HUES6 (cell line): Measurements from ENCODE around the gene PRM2.

Experiments
- H3K27ac ChIP-seq: 2 replicates; pipeline ENCODE4 v1.7.0; 2013; ENCODE audit warnings: low read depth, mild to moderate bottlenecking, low read length, inconsistent platforms
- H3K27me3 ChIP-seq: 2 replicates; pipeline ENCODE4 v1.6.1; 2013; ENCODE audit warnings: low read length; ENCODE audit not compliant: control insufficient read depth, insufficient read depth
- H3K36me3 ChIP-seq: 2 replicates; pipeline ENCODE4 v1.6.1; 2013; ENCODE audit warnings: low read length; ENCODE audit not compliant: control insufficient read depth, insufficient read depth
- H3K4me1 ChIP-seq: 2 replicates; pipeline ENCODE4 v1.6.1; 2013; ENCODE audit warnings: low read length; ENCODE audit not compliant: control insufficient read depth, insufficient read depth
- H3K4me3 ChIP-seq: 2 replicates; pipeline ENCODE4 v1.5.1; 2013; ENCODE audit warnings: low read depth, low read length
- H3K9ac ChIP-seq: one replicate; pipeline ENCODE4 v1.6.1; 2013; ENCODE audit warnings: mild to moderate bottlenecking, low read length
- H3K9me3 ChIP-seq: 2 replicates; pipeline ENCODE4 v1.6.1; 2013; ENCODE audit warnings: low read depth, low read length; ENCODE audit not compliant: control insufficient read depth, insufficient read depth

The PRM2 gene

GRCh38 chr16:11231367-11231970 lies 44.8 kb downstream of the PRM2 start:
- Histone ChIP-seq H3K9ac (no peak overlapping the region), H3K27me3 (no peaks in the 10 kb centered on the region), H3K9me3 (no peaks in the 10 kb centered on the region), H3K4me3 (no peak overlapping the region), H3K36me3 (no peaks in the 10 kb centered on the region), H3K4me1 (peaks cover 9% of the 10 kb centered on the region; the same call in 1 of the 2 replicates), H3K27ac (no peak overlapping the region)

- no peaks in the 10 kb centered on the region for H3K36me3 ChIP-seq
- no peaks in the 10 kb centered on the region for H3K27me3 ChIP-seq
- no peak overlapping the region for H3K27ac ChIP-seq
- no peak overlapping the region for H3K9ac ChIP-seq
- no peaks in the 10 kb centered on the region for H3K9me3 ChIP-seq
- peaks cover 9% of the 10 kb centered on the region; the same call in 1 of the 2 replicates for H3K4me1 ChIP-seq
- no peak overlapping the region for H3K4me3 ChIP-seq
Measured at GRCh38 chr16:11229906-11230305, 46.4 kb downstream of the PRM2 start.

GRCh38 chr16:11229432-11229831 lies 46.8 kb downstream of the PRM2 start:
- Histone ChIP-seq H3K9ac (no peak overlapping the region), H3K9me3 (no peaks in the 10 kb centered on the region), H3K27ac (no peak overlapping the region)

GRCh38 chr16:11225677-11226549 lies 50.4 kb downstream of the PRM2 start:
- peaks cover 7% of the 10 kb centered on the region; the same call in 1 of the 2 replicates for H3K4me1 ChIP-seq
- no peak overlapping the region for H3K9ac ChIP-seq
- H3K36me3 ChIP-seq: no peaks in the 10 kb centered on the region
- H3K27me3 ChIP-seq: no peaks in the 10 kb centered on the region
- no peaks in the 10 kb centered on the region for H3K9me3 ChIP-seq
- no peak overlapping the region for H3K4me3 ChIP-seq
- no peak overlapping the region for H3K27ac ChIP-seq

More at GRCh38 chr16:11229432-11229831, 46.8 kb downstream of the PRM2 start:
- Histone ChIP-seq H3K27me3 (no peaks in the 10 kb centered on the region), H3K36me3 (no peaks in the 10 kb centered on the region), H3K4me3 (no peak overlapping the region), H3K4me1 (peaks cover 10% of the 10 kb centered on the region)
